ENCODE results near the gene GZF1.

GZF1 gene

GRCh38 chr20:23350904-23351838, 10.8 kb upstream of the GZF1 start:
- TF ChIP-seq TSHZ2 (CRISPR knock-in tag; IDR thresholded peaks at IDR 0.05) (no peak), TOX (CRISPR knock-in tag; IDR thresholded peaks at IDR 0.05; ENCODE audit: borderline replicate concordance) (no peak), SNAI2 (CRISPR knock-in tag; IDR thresholded peaks at IDR 0.05) (no peak), ISL1 (CRISPR knock-in tag; IDR thresholded peaks at IDR 0.05) (no peak), PATZ1 (CRISPR knock-in tag; IDR thresholded peaks at IDR 0.05; ENCODE audit: borderline replicate concordance) (no peak), ESRRG (CRISPR knock-in tag; IDR thresholded peaks at IDR 0.05) (no peak), ZFP30 (CRISPR knock-in tag; IDR thresholded peaks at IDR 0.05) (no peak)
- ATAC-seq = peak; percentile 43

- no peak for TF ChIP-seq ZNF70 (CRISPR knock-in tag; IDR thresholded peaks at IDR 0.05)
- no peak for TF ChIP-seq TSHZ2 (CRISPR knock-in tag; IDR thresholded peaks at IDR 0.05)
- TF ChIP-seq PATZ1 (CRISPR knock-in tag; IDR thresholded peaks at IDR 0.05; ENCODE audit: borderline replicate concordance) = no peak
- no peak for TF ChIP-seq CSDC2 (CRISPR knock-in tag; IDR thresholded peaks at IDR 0.05)
- TF ChIP-seq ZNF565 (CRISPR knock-in tag; conservative IDR thresholded peaks at IDR 0.05; ENCODE audit: low read depth) = no peak
- TF ChIP-seq PPARA (CRISPR knock-in tag; IDR thresholded peaks at IDR 0.05; ENCODE audit: borderline replicate concordance) = no peak
- no peak for TF ChIP-seq OSR1 (CRISPR knock-in tag; IDR thresholded peaks at IDR 0.05)
- no peak for TF ChIP-seq SNAI2 (CRISPR knock-in tag; IDR thresholded peaks at IDR 0.05)
- TF ChIP-seq ZNF8 (CRISPR knock-in tag; IDR thresholded peaks at IDR 0.05) = no peak
- TF ChIP-seq CREB5 (CRISPR knock-in tag; IDR thresholded peaks at IDR 0.05; ENCODE audit: low read depth) = no peak
- no peak for TF ChIP-seq CSRNP3 (CRISPR knock-in tag; IDR thresholded peaks at IDR 0.05)
- no peak for TF ChIP-seq ZFP3 (CRISPR knock-in tag; IDR thresholded peaks at IDR 0.05)
- no peak for TF ChIP-seq ARNTL (CRISPR knock-in tag; IDR thresholded peaks at IDR 0.05; ENCODE audit: borderline replicate concordance, low read depth)
- no peak for TF ChIP-seq TOX (CRISPR knock-in tag; IDR thresholded peaks at IDR 0.05; ENCODE audit: borderline replicate concordance)
- TF ChIP-seq RARB (CRISPR knock-in tag; IDR thresholded peaks at IDR 0.05) = no peak
- no peak for TF ChIP-seq ZFP30 (CRISPR knock-in tag; IDR thresholded peaks at IDR 0.05)
- TF ChIP-seq ESRRG (CRISPR knock-in tag; IDR thresholded peaks at IDR 0.05) = no peak
- TF ChIP-seq ZC3H10 (CRISPR knock-in tag; IDR thresholded peaks at IDR 0.05) = no peak
- no peak for TF ChIP-seq TCF4 (CRISPR knock-in tag; IDR thresholded peaks at IDR 0.05; ENCODE audit: borderline replicate concordance)
- no peak for ATAC-seq
Measured at GRCh38 chr20:23356203-23356602, 5.8 kb upstream of the GZF1 start.
